Caki2 (cell line): ENCODE measurements around the gene SPPL2A. TPM values are rescaled to one million over a fixed set of nuclear protein-coding genes. Genes with fewer than 3 reads are reported as not detected.
A peak's percentile ranks its signal among the peaks of the same experiment; 100 is the strongest.

Experiments used
- DNase-seq: peaks from one replicate; pipeline ENCODE4 v3.0.0-alpha.2; 2015; ENCODE audit warnings: low read depth
- in situ Hi-C: cut with HindIII; loops from 2 replicates; pipeline ENCODE4 v1.10.0; 2016; ENCODE audit warnings: low sequenced_read_pairs, low pct_unique_long_range_greater_than_20kb, mixed read lengths
- total RNA-seq: library from RNA; depleted of rRNA; stranded (reverse); fragments of >200 nt; shearing (Covaris generic); gene quantifications from 2 replicates; pipeline ENCODE4 v1.2.3, GENCODE V29; 2014; ENCODE audit warnings: low replicate concordance

Gene SPPL2A
- total RNA-seq, 1 experiment from 2014 or later, result 52.9 TPM

GRCh38 chr15:50777042-50777441 is 11.5 kb upstream of the SPPL2A start:
- no peak for DNase-seq
- in situ Hi-C loops, result no loop called here

- in situ Hi-C loops, result no loop called here
- DNase-seq, result peak; percentile 18
These were observed 8.9 kb upstream of the SPPL2A start for GRCh38 chr15:50774450-50774849.

GRCh38 chr15:50773389-50773788 is 7.9 kb upstream of the SPPL2A start:
- in situ Hi-C loops, result no loop called here
- DNase-seq, result no peak

DNA sequence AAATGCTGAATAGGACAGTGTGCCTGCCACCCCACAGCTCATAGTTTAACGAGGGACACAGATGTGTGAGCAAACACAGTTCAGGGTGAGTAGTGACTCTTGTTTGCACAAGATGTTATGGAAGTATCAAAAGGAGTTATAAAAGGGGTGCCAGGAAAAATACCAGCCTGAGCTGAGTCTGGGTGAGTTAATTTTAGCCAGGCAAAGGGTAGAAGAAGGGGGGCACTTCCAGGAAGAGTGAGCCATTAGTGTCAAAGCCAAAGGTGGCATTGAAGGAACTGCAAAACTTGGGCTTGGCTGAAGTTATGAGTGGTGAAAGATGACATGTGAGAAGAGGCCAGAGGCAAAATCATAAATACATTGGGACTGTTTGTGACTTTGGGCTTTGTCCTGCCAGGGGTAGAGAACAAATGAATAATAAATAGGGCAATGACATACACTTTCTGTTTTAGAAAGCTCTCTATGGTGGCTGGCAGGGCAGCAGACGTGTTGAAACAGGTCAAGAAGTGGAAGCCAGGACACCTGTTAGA is 1.9 kb upstream of the SPPL2A start:
- in situ Hi-C loops, result no loop called here
- DNase-seq, result no peak

- in situ Hi-C loops, result no loop called here
- no peak for DNase-seq
These were observed 878 bp downstream of the SPPL2A start for GRCh38 chr15:50764461-50765194.

GRCh38 chr15:50758712-50759205 is 6.7 kb downstream of the SPPL2A start:
- no peak for DNase-seq
- in situ Hi-C loops, result no loop called here

GRCh38 chr15:50753463-50753862 is 12.0 kb downstream of the SPPL2A start:
- in situ Hi-C loops, result no loop called here

GRCh38 chr15:50751394-50751793 is 14.1 kb downstream of the SPPL2A start:
- DNase-seq, result no peak
- in situ Hi-C loops, result no loop called here

More at GRCh38 chr15:50753463-50753862, 12.0 kb downstream of the SPPL2A start:
- DNase-seq, result no peak

GRCh38 chr15:50750227-50750705 is 15.2 kb downstream of the SPPL2A start:
- DNase-seq, result no peak
- in situ Hi-C loops, result no loop called here

- in situ Hi-C loops, result no loop called here
These were observed 18.0 kb downstream of the SPPL2A start for GRCh38 chr15:50747523-50747922.

DNA sequence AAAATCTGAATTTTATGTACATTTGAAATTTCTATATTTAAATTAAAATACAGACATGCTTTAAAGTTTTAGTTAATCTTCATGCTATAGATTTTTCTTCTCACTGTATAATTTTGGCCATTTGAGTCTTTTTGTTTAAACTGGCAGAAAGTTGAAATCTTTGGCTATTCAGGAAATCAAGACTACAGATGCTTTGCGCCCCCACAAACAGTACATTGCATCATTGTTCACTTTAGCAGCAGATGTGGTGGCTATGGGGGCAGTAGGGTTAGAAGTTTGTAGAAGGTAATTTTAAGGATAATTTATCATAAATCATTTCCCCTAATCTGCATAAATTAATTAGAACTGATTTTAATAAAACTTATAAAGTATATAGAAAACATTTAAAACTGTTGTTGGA is 20.9 kb downstream of the SPPL2A start:
- in situ Hi-C loops, result no loop called here
- DNase-seq, result no peak

More at GRCh38 chr15:50747523-50747922, 18.0 kb downstream of the SPPL2A start:
- DNase-seq, result no peak

- in situ Hi-C loops, result no loop called here
- no peak for DNase-seq
These were observed 24.6 kb downstream of the SPPL2A start for GRCh38 chr15:50740955-50741354.

GRCh38 chr15:50736823-50737222 is 28.7 kb downstream of the SPPL2A start:
- in situ Hi-C loops, result no loop called here
- no peak for DNase-seq

- in situ Hi-C loops, result no loop called here
- no peak for DNase-seq
These were observed 30.4 kb downstream of the SPPL2A start for GRCh38 chr15:50735156-50735555.

- in situ Hi-C loops, result no loop called here
- no peak for DNase-seq
These were observed 39.2 kb downstream of the SPPL2A start for GRCh38 chr15:50726315-50726714.

GRCh38 chr15:50718700-50719125 is 46.8 kb downstream of the SPPL2A start:
- in situ Hi-C loops, result no loop called here
- DNase-seq, result no peak

- DNase-seq, result no peak
- in situ Hi-C loops, result no loop called here
These were observed 53.5 kb downstream of the SPPL2A start for GRCh38 chr15:50712018-50712417.

- in situ Hi-C loops, result no loop called here
- DNase-seq, result no peak
These were observed 54.9 kb downstream of the SPPL2A start for GRCh38 chr15:50710585-50710984.

- no peak for DNase-seq
- in situ Hi-C loops, result no loop called here
These were observed 57.6 kb downstream of the SPPL2A start for GRCh38 chr15:50707878-50708427.
